Tibial nerve (tissue), 4 donors: ENCODE results near the gene GCHFR.

Experiments
- EP300 ChIP-seq, 2 donors: sonication (generic); formaldehyde crosslinking; IDR thresholded peaks; one replicate each; pipeline ENCODE4 v1.6.1; 2017; ENCODE audit warnings: antibody characterized with exemption in 2 of 2, mild to moderate bottlenecking in 1 of 2
- POLR2A ChIP-seq, 2 donors: fragments of 450-650 bp; IDR thresholded peaks; one replicate each; pipeline ENCODE4 v1.6.1; 2017; ENCODE audit warnings: antibody characterized with exemption in 2 of 2, mild to moderate bottlenecking in 2 of 2, moderate library complexity in 2 of 2
- TF ChIP-seq, protein P1 (sequence below), 5 experiments: fragments of 200-600 bp in 3 of 5; fragments of 450-650 bp in 2 of 5; sonication (generic) in 3 of 5; IDR thresholded peaks; one replicate each; pipeline ENCODE4 v1.5.1; 2016 to 2019; ENCODE audit warnings: antibody characterized with exemption in 5 of 5, mild to moderate bottlenecking in 3 of 5, moderate library complexity in 2 of 5

GRCh38 chr15:40750885-40751284 lies 13.0 kb upstream of the GCHFR start:
- TF ChIP-seq, protein P1, sequence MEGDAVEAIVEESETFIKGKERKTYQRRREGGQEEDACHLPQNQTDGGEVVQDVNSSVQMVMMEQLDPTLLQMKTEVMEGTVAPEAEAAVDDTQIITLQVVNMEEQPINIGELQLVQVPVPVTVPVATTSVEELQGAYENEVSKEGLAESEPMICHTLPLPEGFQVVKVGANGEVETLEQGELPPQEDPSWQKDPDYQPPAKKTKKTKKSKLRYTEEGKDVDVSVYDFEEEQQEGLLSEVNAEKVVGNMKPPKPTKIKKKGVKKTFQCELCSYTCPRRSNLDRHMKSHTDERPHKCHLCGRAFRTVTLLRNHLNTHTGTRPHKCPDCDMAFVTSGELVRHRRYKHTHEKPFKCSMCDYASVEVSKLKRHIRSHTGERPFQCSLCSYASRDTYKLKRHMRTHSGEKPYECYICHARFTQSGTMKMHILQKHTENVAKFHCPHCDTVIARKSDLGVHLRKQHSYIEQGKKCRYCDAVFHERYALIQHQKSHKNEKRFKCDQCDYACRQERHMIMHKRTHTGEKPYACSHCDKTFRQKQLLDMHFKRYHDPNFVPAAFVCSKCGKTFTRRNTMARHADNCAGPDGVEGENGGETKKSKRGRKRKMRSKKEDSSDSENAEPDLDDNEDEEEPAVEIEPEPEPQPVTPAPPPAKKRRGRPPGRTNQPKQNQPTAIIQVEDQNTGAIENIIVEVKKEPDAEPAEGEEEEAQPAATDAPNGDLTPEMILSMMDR (IDR thresholded peaks at IDR 0.05), result no peak
- no peak for TF ChIP-seq POLR2A (IDR thresholded peaks at IDR 0.05)
- TF ChIP-seq EP300 (IDR thresholded peaks at IDR 0.05), result no peak
